HepG2 (cell line): ENCODE results near the gene WDR62. TPM values are rescaled to one million over a fixed set of nuclear protein-coding genes. Genes with fewer than 3 reads are reported as not detected.

Experiments used
- ARID5B ChIP-seq: IDR thresholded peaks from 2 replicates; pipeline ENCODE4 v1.4.0; 2020; ENCODE audit warnings: mild to moderate bottlenecking, missing genetic modification reagents
- BCLAF1 ChIP-seq: fragments of 450-650 bp; IDR thresholded peaks from 2 replicates; pipeline ENCODE4 v1.6.1; 2017; ENCODE audit warnings: mild to moderate bottlenecking
- DNMT3B ChIP-seq: conservative IDR thresholded peaks from 2 replicates; pipeline ENCODE4 v1.6.1; 2016; ENCODE audit warnings: missing biosample characterization, control low read depth
- EP300 ChIP-seq, 3 experiments: sonication (generic) in 1 of 3; formaldehyde crosslinking in 1 of 3; IDR thresholded peaks; 2 replicates each; pipeline versions ENCODE4 v1.5.1 to v1.6.1; 2011 to 2020; ENCODE audit warnings: low read depth in 2 of 3, low read length in 2 of 3, borderline replicate concordance in 1 of 3, improper control_type of control experiment in 1 of 3, mild to moderate bottlenecking in 1 of 3, missing genetic modification reagents in 1 of 3, moderate library complexity in 1 of 3
- ISL2 ChIP-seq: sonication (generic); formaldehyde crosslinking; IDR thresholded peaks from 2 replicates; pipeline ENCODE4 v1.5.0; 2020; ENCODE audit warnings: missing genetic modification reagents
- MXD4 ChIP-seq: IDR thresholded peaks from 2 replicates; pipeline ENCODE4 v1.6.1; 2016; ENCODE audit warnings: mild to moderate bottlenecking, missing biosample characterization, missing genetic modification reagents
- NR2F6 ChIP-seq, 2 experiments: IDR thresholded peaks; 2 replicates each; pipeline ENCODE4 v1.6.1; 2016; ENCODE audit warnings: antibody characterized with exemption in 1 of 2, mild to moderate bottlenecking in 1 of 2
- SETDB1 ChIP-seq: sonication (generic); formaldehyde crosslinking; IDR thresholded peaks from 2 replicates; pipeline ENCODE4 v1.5.1; 2020; ENCODE audit warnings: missing genetic modification reagents, mild to moderate bottlenecking, borderline replicate concordance
- ZBTB34 ChIP-seq: sonication (generic); formaldehyde crosslinking; IDR thresholded peaks from 2 replicates; pipeline ENCODE4 v1.8.0; 2022; ENCODE audit warnings: mild to moderate bottlenecking, missing genetic modification reagents
- ZHX2 ChIP-seq, 2 experiments: sonication (generic) in 1 of 2; formaldehyde crosslinking in 1 of 2; IDR thresholded peaks; 2 replicates each; pipeline versions ENCODE4 v1.6.1 to v1.9.0; 2014 to 2022; ENCODE audit warnings: antibody characterized with exemption in 1 of 2, borderline replicate concordance in 1 of 2, inconsistent platforms in 1 of 2, low read depth in 1 of 2, missing genetic modification reagents in 1 of 2
- ZNF274 ChIP-seq: sonication (generic); formaldehyde crosslinking; IDR thresholded peaks from 2 replicates; pipeline ENCODE4 v1.5.1; 2020; ENCODE audit warnings: mild to moderate bottlenecking, missing genetic modification reagents
- ZNF792 ChIP-seq: IDR thresholded peaks from 2 replicates; pipeline ENCODE4 v1.6.1; 2016
- polyA plus RNA-seq, 8 experiments: library from polyadenylated mRNA; depleted of rRNA in 3 of 8; stranded (reverse) in 7 of 8; unstranded in 1 of 8; fragments of >200 nt; fragmentation: Illumina TruSeq in 4 of 8; extraction: Trizol in 4 of 8; gene quantifications; 2 replicates each; pipeline versions ENCODE4 v1.2.1 to v1.2.3, GENCODE V29; 2011 to 2016; ENCODE audit warnings: low read depth in 4 of 8, missing spikeins in 1 of 8, mixed read lengths in 1 of 8; ENCODE audit not compliant: insufficient read depth in 1 of 8
- total RNA-seq, 5 experiments: library from RNA; depleted of rRNA; stranded (reverse); fragments of >200 nt; fragmentation: Illumina TruSeq; extraction: Trizol; gene quantifications; 2 replicates each; pipeline ENCODE4 v1.2.3, GENCODE V29; 2016; ENCODE audit warnings: low read depth in 1 of 5

Gene WDR62
- total and polyA plus RNA-seq, 2 of the 13 experiments (the other 11 are each of a cell fraction or from before 2014, with no cell fraction given), result 5.8 to 12.5 TPM

GRCh38 chr19:36014012-36014924, 40.4 kb upstream of the WDR62 start, which contains the start of gene ALKBH6 (continued):
- TF ChIP-seq ZHX2 (IDR thresholded peaks at IDR 0.05; ENCODE audit: low read depth) (0 out of 2 replicates have a peak, but pooled peaks have one; percentile 43), ZHX2 (CRISPR knock-in tag; IDR thresholded peaks at IDR 0.05; ENCODE audit: borderline replicate concordance) (no peak), MXD4 (CRISPR knock-in tag) (peak; percentile 84), ZNF792 (CRISPR knock-in tag) (peak; percentile 23; the same call in 1 of the 2 replicates), BCLAF1 (no peak), EP300 (IDR thresholded peaks at IDR 0.05; ENCODE audit: low read depth in 2 of 2, low read length in 2 of 2) (no peak), EP300 (CRISPR knock-in tag; IDR thresholded peaks at IDR 0.05; ENCODE audit: borderline replicate concordance) (peak; percentile 18; the same call in 1 of the 2 replicates), ZNF274 (CRISPR knock-in tag) (0 out of 2 replicates have a peak, but pooled peaks have one; percentile 21), NR2F6 (IDR thresholded peaks at IDR 0.05) (no peak), NR2F6 (CRISPR knock-in tag; IDR thresholded peaks at IDR 0.05) (0 out of 2 replicates have a peak, but pooled peaks have one; percentile 4), ARID5B (CRISPR knock-in tag) (no peak), SETDB1 (CRISPR knock-in tag) (no peak), ISL2 (CRISPR knock-in tag) (no peak), ZBTB34 (no peak), DNMT3B (CRISPR knock-in tag) (no peak)
